Effector memory CD4-positive, alpha-beta T cell (primary cell): ENCODE data around the gene PRDM15.

Source experiments
- DNase-seq, 3 donors: peaks; one replicate each; pipeline ENCODE4 v3.0.0-alpha.2; 2020
- H3K27ac ChIP-seq: 2 replicates; pipeline ENCODE4 v1.7.0; 2013; ENCODE audit warnings: mild to moderate bottlenecking, low read length, moderate library complexity; ENCODE audit not compliant: insufficient read depth, poor library complexity, severe bottlenecking
- H3K27me3 ChIP-seq: replicated peaks from 2 replicates; pipeline ENCODE4 v1.7.0; 2013; ENCODE audit warnings: mild to moderate bottlenecking, low read length; ENCODE audit not compliant: insufficient read depth, control insufficient read depth, poor library complexity, severe bottlenecking
- H3K36me3 ChIP-seq: 2 replicates; pipeline ENCODE4 v1.7.0; 2013; ENCODE audit warnings: mild to moderate bottlenecking, low read length, moderate library complexity; ENCODE audit not compliant: control insufficient read depth, insufficient read depth
- H3K4me1 ChIP-seq: 2 replicates; pipeline ENCODE4 v1.7.0; 2013; ENCODE audit warnings: low read length, mild to moderate bottlenecking; ENCODE audit not compliant: control insufficient read depth, insufficient read depth, poor library complexity, severe bottlenecking
- H3K4me3 ChIP-seq: 2 replicates; pipeline ENCODE4 v1.7.0; 2013; ENCODE audit warnings: low read length, low read depth, mild to moderate bottlenecking; ENCODE audit not compliant: insufficient read depth, poor library complexity, severe bottlenecking
- H3K9me3 ChIP-seq: 2 replicates; pipeline ENCODE4 v1.7.0; 2013; ENCODE audit warnings: mild to moderate bottlenecking, low read length, moderate library complexity; ENCODE audit not compliant: control insufficient read depth

The PRDM15 gene

GRCh38 chr21:41897700-41898099, 18.6 kb upstream of the PRDM15 start:
- no peak for DNase-seq
- H3K4me1 ChIP-seq: peaks cover 3% of the 10 kb centered on the region
- H3K9me3 ChIP-seq: no peaks in the 10 kb centered on the region
- H3K27ac ChIP-seq: no peak overlapping the region
- H3K4me3 ChIP-seq: no peak overlapping the region
- no peaks in the 10 kb centered on the region for H3K27me3 ChIP-seq
- no peaks in the 10 kb centered on the region for H3K36me3 ChIP-seq

GRCh38 chr21:41897047-41897669, 18.0 kb upstream of the PRDM15 start:
- no peaks in the 10 kb centered on the region for H3K36me3 ChIP-seq
- DNase-seq: no peak
- H3K9me3 ChIP-seq: no peaks in the 10 kb centered on the region
- no peaks in the 10 kb centered on the region for H3K27me3 ChIP-seq
- H3K4me3 ChIP-seq: no peak overlapping the region
- no peak overlapping the region for H3K27ac ChIP-seq
- H3K4me1 ChIP-seq: peaks cover 3% of the 10 kb centered on the region

GRCh38 chr21:41895643-41896493, 16.7 kb upstream of the PRDM15 start:
- Histone ChIP-seq H3K27ac (no peak overlapping the region), H3K9me3 (no peaks in the 10 kb centered on the region), H3K4me3 (no peak overlapping the region), H3K36me3 (no peaks in the 10 kb centered on the region), H3K27me3 (no peaks in the 10 kb centered on the region), H3K4me1 (peaks cover 3% of the 10 kb centered on the region)
- DNase-seq: peak in 2 of 3 donors; percentile 11 to 15

GRCh38 chr21:41894922-41895557, 15.9 kb upstream of the PRDM15 start:
- Histone ChIP-seq H3K27ac (no peak overlapping the region), H3K4me3 (no peak overlapping the region), H3K36me3 (no peaks in the 10 kb centered on the region), H3K9me3 (no peaks in the 10 kb centered on the region), H3K27me3 (no peaks in the 10 kb centered on the region), H3K4me1 (peaks cover 3% of the 10 kb centered on the region)
- no peak for DNase-seq

- Histone ChIP-seq H3K4me3 (no peak overlapping the region), H3K27me3 (no peaks in the 10 kb centered on the region), H3K9me3 (no peaks in the 10 kb centered on the region), H3K4me1 (peaks cover 3% of the 10 kb centered on the region), H3K27ac (no peak overlapping the region), H3K36me3 (no peaks in the 10 kb centered on the region)
- no peak for DNase-seq
Observed at GRCh38 chr21:41894511-41894910, 15.4 kb upstream of the PRDM15 start.

- no peaks in the 10 kb centered on the region for H3K36me3 ChIP-seq
- no peaks in the 10 kb centered on the region for H3K27me3 ChIP-seq
- H3K9me3 ChIP-seq: no peaks in the 10 kb centered on the region
- no peak overlapping the region for H3K4me3 ChIP-seq
- H3K27ac ChIP-seq: no peak overlapping the region
- no peak for DNase-seq
- H3K4me1 ChIP-seq: no peaks in the 10 kb centered on the region
Observed at GRCh38 chr21:41892726-41893125, 13.6 kb upstream of the PRDM15 start.

- Histone ChIP-seq H3K27me3 (no peaks in the 10 kb centered on the region), H3K9me3 (no peaks in the 10 kb centered on the region), H3K36me3 (no peaks in the 10 kb centered on the region), H3K4me1 (no peaks in the 10 kb centered on the region), H3K27ac (no peak overlapping the region), H3K4me3 (no peak overlapping the region)
- no peak for DNase-seq
Observed at GRCh38 chr21:41891132-41891531, 12.0 kb upstream of the PRDM15 start.

GRCh38 chr21:41890355-41890754, 11.2 kb upstream of the PRDM15 start:
- H3K27ac ChIP-seq: no peak overlapping the region
- no peaks in the 10 kb centered on the region for H3K4me1 ChIP-seq
- no peaks in the 10 kb centered on the region for H3K27me3 ChIP-seq
- no peak overlapping the region for H3K4me3 ChIP-seq
- H3K36me3 ChIP-seq: no peaks in the 10 kb centered on the region
- DNase-seq: no peak
- no peaks in the 10 kb centered on the region for H3K9me3 ChIP-seq

- no peak overlapping the region for H3K4me3 ChIP-seq
- no peaks in the 10 kb centered on the region for H3K36me3 ChIP-seq
- no peak for DNase-seq
- H3K27me3 ChIP-seq: no peaks in the 10 kb centered on the region
- no peaks in the 10 kb centered on the region for H3K9me3 ChIP-seq
- H3K4me1 ChIP-seq: no peaks in the 10 kb centered on the region
- no peak overlapping the region for H3K27ac ChIP-seq
Observed at GRCh38 chr21:41888749-41889376, 9.7 kb upstream of the PRDM15 start.
